ENCODE data around the gene ARL6IP4.

Gene ARL6IP4

DNA sequence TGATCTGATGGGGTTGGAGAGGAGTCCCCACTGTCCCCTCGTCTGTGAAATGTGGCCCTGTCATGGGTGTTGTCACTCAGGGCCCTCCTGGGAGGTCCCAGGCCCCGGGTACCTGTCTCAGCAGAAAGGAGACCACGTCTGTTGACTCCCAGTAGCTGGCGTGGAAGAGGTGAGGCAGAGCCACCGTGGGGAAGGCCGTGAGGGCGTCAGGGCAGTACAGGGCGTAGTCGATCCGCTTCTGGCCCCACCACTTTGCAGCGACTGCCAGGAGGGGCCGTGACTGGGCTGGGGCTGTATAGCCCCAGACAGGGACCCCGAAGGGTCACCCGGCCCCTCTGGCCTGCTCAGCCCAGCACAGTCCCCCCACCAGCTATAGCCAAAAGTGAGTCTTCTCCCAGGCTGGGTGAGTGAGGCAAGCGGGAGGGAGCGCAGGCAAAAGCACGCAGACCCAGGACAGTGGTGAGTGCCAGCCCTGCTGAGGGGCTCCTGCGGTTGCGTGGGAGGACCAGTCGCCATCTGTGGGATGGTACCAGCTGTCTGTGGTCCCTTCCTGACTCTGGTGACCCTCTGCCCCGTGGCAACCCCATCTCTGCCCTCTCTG, 8.2 kb downstream of the ARL6IP4 start:
- no peak for DNase-seq (ENCODE audit: low read depth)
- no peak overlapping the region for H3K4me3 ChIP-seq (ENCODE audit: low read depth, low read length)
- TF ChIP-seq, protein P1, sequence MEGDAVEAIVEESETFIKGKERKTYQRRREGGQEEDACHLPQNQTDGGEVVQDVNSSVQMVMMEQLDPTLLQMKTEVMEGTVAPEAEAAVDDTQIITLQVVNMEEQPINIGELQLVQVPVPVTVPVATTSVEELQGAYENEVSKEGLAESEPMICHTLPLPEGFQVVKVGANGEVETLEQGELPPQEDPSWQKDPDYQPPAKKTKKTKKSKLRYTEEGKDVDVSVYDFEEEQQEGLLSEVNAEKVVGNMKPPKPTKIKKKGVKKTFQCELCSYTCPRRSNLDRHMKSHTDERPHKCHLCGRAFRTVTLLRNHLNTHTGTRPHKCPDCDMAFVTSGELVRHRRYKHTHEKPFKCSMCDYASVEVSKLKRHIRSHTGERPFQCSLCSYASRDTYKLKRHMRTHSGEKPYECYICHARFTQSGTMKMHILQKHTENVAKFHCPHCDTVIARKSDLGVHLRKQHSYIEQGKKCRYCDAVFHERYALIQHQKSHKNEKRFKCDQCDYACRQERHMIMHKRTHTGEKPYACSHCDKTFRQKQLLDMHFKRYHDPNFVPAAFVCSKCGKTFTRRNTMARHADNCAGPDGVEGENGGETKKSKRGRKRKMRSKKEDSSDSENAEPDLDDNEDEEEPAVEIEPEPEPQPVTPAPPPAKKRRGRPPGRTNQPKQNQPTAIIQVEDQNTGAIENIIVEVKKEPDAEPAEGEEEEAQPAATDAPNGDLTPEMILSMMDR (IDR thresholded peaks at IDR 0.05; ENCODE audit: control insufficient read depth, extremely low read depth, insufficient read depth) = no peak

DNA sequence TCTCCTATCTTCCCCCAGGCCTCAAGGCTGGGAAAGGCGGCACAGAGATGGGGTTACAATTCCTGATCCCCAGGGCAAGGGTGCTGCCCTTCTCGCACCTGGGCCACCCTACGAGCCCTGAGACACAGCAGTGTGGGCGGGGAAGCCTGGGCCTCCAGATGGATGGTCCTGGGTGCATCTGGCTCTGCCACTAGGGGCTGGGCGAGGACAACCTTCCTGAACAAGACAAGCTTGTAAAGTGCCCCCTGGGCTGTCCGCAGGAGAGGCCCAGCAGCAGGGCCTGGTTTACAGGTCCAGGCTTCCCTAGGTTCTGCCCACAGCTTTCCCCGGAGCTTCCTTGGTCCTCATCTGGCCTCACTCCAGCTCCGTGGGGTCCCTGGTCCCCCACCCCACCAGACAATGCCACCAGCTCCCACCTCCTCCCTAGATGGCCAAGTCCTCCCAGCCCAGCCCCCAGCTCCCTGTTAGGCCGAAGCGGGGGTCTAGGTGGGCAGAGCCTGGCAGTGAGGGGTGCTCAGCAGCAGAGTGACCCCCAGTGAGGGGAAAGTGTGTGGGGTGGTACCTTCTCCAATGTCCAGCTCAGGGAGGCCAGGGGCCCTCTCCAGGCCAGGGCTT, 8.9 kb downstream of the ARL6IP4 start:
- TF ChIP-seq, protein P1 (IDR thresholded peaks at IDR 0.05; ENCODE audit: control insufficient read depth, extremely low read depth, insufficient read depth) = no peak
- no peak overlapping the region for H3K4me3 ChIP-seq (ENCODE audit: low read depth, low read length)

DNA sequence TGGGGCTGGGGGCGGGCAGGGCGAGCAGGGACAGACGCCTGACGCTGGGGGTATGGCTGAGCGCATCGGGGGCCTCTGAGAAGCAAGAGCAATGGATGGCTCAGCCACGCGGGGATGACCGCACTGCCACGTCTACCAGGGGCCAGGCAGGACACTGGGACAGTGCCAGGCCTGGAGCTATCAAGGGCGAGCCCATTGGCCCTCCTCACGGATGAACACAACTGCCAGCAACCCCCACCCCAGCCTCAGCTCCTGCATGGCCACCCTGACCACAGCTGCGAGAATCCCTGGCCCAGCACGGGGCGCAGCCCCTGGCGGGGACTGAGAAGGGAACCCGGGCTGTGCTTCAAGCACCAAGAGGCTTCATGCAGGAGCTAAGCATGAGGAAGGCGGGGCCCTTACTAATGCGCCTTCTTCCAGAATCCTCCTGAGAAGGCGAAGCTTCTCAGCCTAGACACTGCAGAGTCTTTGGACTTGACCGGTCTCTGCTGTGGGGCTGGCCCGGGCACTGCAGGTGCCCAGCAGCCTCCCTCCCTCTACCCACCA, 9.5 kb downstream of the ARL6IP4 start:
- DNase-seq (ENCODE audit: low read depth) = no peak
- H3K4me3 ChIP-seq (ENCODE audit: low read depth, low read length) = no peak overlapping the region
- TF ChIP-seq, protein P1 (IDR thresholded peaks at IDR 0.05; ENCODE audit: control insufficient read depth, extremely low read depth, insufficient read depth) = no peak

More for the DNA sequence above, 8.9 kb downstream of the ARL6IP4 start:
- DNase-seq (ENCODE audit: low read depth) = no peak

DNA sequence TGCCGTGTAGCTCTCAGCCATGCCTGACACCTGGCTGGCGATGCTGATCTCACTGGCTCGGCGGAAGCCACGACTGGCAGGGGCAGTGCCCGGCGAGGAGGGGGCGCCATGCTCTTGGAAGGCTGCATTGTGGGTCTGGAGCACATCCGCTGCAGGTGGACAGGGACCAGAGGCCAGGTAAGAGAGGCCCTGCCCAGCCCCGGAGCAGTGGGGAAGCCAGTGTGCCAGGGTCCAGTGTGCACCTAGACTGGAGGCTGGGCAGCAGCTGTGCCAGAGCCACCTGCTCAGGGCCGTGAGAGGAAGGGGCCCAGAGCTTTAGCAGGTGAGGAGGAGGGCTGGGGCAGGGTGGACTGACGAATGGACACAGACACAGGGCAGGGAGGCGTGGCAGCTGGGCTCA, 10.1 kb downstream of the ARL6IP4 start:
- DNase-seq (ENCODE audit: low read depth) = no peak
- no peak overlapping the region for H3K4me3 ChIP-seq (ENCODE audit: low read depth, low read length)
- TF ChIP-seq, protein P1 (IDR thresholded peaks at IDR 0.05; ENCODE audit: control insufficient read depth, extremely low read depth, insufficient read depth) = no peak

DNA sequence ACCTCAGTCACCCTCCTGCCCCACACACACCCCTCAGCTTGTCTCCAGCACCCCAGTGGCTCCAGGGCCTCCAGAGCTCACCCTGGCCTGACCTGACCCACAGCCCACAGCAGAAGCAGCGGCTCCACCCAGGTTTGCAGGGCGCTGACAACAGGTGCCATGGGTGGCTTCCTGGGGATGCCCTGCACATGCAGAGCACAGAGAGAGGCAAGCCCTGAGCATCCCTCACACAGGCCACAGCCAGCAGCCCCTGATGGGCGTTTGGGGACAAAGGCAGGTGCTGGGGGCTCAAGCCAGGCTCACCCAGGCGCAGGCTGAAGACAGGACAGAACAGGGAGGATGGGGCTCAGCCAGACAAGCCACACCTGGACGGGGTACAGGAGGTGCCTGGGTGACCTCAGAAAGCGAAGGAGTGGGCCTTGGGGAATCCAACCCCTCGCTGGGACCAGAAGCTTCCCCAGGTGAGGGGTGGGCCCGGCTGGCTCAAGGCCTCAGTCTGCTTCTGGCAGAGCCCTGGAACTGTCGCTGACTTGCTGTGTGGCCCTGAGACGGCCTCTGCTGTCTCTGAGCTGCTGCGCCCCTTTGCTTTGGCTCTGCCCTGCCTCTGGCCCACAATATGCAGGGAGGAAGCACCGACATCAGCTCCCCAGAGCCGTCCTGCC, 10.6 kb downstream of the ARL6IP4 start:
- no peak overlapping the region for H3K4me3 ChIP-seq (ENCODE audit: low read depth, low read length)
- TF ChIP-seq, protein P1 (IDR thresholded peaks at IDR 0.05; ENCODE audit: control insufficient read depth, extremely low read depth, insufficient read depth) = no peak
- no peak for DNase-seq (ENCODE audit: low read depth)

DNA sequence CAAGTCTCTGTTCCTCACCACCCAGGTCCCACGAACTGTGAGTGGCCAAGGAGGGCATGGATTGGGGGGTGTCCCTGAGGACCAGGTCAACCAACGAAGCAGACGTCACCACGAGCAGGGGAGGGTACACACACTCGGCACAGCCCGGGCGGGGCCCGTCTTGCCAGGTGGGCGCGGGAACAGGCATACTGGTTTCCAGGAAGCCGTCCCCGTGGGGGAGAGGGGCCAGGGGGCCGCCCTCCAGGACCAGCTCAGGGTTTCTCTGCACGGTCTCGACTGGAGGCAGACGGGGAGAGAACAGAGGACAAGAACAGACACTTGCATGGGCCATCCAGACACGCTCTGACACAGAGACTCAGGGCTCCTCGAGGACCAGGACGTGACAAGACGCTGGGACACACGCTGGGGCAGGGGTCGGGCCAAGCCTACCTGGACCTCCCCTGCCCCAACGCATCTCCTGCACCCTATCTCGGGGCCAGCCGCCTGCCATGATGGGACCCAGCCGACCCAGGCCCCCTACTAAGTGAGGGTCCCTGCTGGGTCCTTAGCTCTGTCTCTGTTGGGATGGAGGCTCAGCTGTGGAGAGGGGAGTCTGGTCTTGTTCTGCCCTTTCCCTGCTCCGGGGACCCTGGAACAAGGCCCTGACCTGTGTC, 11.3 kb downstream of the ARL6IP4 start:
- no peak overlapping the region for H3K4me3 ChIP-seq (ENCODE audit: low read depth, low read length)
- TF ChIP-seq, protein P1 (IDR thresholded peaks at IDR 0.05; ENCODE audit: control insufficient read depth, extremely low read depth, insufficient read depth) = no peak
- DNase-seq (ENCODE audit: low read depth) = no peak

All from LNCaP clone FGC (cell line).